ENCODE measurements around the gene LMTK2. TPM values are rescaled to one million over a fixed set of nuclear protein-coding genes. Genes with fewer than 3 reads are reported as not detected.
A peak's percentile ranks its signal among the peaks of the same experiment; 100 is the strongest.
"Not testable (repeated sequence)": the region's sequence is repeated elsewhere in the genome, so short reads cannot be mapped to it uniquely, and the experiment has no call there.

Gene LMTK2
- polyA plus RNA-seq, 10 donors, result 5.8 to 9.1 (median 7.1) TPM

- DNase-seq, result no peak
Observed at GRCh38 chr7:98217623-98218582, 111.2 kb downstream of the LMTK2 start.

GRCh38 chr7:98219382-98219781, 112.7 kb downstream of the LMTK2 start:
- DNase-seq, result not testable (repeated sequence)

DNA sequence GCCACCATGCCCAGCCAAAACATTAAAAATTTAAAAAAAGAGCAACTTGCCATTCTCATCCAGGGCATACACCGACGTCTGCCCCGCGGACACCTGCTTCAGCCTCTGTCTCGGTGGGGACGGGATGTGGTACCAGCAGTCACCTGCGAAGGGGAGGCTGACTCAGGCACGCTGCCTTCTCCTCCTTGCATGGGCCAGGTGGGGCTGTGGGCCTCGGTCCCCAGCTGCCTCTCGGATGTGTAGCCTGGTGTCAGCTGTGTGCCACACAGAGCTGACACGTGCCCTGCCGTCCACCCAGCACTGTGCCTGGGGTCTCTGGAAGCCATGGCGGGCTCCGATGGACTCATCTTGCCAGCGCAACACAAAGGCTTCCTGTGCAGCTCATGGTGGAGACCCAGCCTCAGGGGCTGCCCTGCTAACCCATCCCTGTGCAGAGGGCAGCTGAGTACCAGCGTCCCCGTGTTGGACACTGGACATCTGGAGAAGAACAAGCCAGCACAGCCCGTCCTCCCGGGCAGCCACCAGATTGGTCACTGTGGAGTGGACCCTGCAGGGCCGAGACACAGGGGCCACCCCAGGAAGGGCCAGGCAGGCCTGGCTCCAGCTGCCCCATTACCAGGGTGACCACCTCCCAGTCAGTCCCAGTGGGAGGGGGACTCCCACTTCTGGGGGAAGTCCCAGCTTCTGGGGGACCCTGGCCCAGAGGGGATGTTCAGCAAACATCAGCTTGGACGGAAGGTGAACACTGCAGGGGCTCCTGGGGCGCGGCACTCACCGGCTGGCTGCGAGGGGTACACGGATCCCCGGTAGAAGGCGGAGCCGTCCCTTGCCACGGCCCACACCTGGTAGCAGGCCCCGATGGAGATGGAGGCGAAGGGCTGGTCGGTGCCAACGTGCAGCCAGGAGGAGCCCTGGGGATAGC, 115.2 kb downstream of the LMTK2 start:
- DNase-seq, result no peak

DNA sequence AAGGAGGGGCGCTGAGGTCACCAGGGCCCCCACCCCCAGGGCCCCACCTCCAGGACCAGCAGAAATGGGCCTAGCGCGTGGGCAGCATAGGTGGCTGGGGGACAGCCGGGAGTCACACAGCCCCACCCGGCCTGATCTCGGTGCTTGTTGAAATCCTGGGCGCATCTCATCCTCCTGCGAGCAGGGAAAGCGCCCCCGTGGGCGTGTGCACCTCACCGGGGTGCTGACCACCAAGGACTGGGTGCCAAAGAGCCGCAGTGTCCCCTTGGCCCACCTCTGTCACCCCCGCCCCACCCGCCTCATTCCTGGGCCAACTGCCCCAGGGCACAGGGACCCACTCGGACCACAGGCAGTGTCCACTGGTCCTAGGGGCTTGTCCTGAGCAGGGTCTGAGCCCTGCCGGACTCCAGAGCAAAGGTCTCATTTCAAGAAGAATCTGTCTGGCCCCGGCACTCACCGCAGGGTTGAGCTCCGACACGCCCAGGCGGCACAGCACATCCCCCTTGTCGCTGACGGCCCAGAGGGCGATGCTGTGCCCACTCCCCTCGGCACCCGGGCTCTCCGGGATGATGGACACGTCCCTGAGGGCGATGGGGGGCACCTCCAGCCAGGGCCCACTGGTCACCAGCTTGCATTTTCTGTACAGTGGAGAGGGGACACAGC, 116.0 kb downstream of the LMTK2 start:
- DNase-seq, result no peak

- DNase-seq, result no peak
Observed at GRCh38 chr7:98223351-98223897, 116.8 kb downstream of the LMTK2 start.

DNA sequence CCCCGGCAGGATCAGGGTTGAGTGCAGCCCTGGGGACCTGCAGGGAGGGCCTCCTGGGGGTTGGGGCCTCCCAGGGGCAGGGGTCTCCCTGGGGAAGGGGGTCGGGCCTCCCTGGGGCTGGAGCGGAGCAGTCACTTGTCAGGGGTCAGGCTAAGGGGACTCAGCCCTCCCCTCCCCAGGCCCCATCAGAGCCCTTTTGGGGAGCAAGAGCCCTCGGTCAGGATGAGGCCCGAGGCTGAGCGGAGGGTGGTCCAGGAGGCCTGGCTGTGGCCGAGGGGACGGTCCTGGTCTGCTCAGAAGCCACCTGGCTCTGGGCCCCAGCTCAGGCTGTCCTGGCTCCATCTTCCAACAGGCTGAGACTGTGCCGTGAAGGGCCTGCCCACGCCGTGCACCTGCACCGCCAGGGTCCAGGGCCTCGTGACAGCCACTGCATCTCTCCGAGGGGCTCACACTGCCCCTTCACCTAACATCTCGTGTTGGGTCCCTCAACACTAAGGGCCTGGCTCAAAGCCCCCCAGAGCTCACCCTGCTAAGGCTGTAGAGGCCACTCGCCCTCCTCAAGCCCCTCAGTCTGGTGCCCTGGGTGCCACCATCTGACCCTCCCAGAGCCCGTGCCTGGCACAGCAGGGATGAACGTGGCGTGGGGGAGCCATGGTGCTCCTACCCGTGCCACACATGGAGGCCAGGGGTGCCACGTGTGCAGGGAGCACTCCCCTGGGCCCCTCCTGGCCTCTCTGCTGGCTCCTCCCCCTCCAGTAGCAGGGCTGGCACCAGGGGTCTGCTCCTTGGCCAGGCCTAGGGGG, 117.4 kb downstream of the LMTK2 start:
- DNase-seq, result no peak

GRCh38 chr7:98224701-98225181, 118.1 kb downstream of the LMTK2 start:
- DNase-seq, result no peak

- no peak for DNase-seq
Observed at GRCh38 chr7:98225913-98226614, 119.4 kb downstream of the LMTK2 start.

DNA sequence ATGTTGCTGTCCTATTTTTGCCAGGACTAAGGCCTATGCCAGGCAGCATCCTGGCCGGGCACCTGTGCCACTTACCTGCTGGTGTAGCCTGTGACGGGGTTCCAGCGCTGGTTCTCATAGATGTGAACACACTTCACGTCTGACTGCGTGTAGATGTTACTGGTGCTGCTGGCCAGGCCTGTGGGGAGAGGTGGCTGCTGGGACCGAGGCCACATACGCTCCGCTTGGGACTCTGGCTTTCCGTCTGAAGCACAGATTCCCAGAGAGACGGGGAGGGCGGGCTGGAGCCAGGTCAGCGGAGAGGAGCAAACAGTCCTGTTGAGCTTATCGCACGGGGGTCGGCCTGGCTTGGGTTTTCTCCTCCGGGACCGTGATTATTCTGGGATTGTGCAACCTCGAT, 121.3 kb downstream of the LMTK2 start:
- no peak for DNase-seq

DNA sequence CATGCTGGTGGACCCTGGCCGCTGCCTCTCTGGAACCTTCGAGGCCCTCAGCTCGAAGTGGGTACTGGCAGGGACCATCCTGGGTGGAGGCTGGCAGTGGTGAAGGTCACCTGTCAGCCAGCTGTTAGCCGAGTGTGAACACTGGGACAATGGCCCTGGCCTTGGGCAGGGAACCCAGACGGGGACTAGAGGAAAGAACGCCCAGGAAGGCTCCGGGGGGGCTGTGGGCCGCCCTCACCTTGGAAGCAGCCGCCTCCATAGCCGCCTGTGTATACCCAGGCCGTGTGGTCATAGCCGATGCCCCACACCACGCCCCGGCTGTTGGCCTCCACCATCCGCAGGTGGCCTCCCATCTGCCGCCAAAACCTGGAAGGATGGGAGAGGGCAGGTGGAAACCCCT, 122.1 kb downstream of the LMTK2 start:
- DNase-seq, result no peak

- DNase-seq, result peak in 2 of 3 donors; percentile 31 to 36
Observed at GRCh38 chr7:98229441-98229840, 122.8 kb downstream of the LMTK2 start.

DNA sequence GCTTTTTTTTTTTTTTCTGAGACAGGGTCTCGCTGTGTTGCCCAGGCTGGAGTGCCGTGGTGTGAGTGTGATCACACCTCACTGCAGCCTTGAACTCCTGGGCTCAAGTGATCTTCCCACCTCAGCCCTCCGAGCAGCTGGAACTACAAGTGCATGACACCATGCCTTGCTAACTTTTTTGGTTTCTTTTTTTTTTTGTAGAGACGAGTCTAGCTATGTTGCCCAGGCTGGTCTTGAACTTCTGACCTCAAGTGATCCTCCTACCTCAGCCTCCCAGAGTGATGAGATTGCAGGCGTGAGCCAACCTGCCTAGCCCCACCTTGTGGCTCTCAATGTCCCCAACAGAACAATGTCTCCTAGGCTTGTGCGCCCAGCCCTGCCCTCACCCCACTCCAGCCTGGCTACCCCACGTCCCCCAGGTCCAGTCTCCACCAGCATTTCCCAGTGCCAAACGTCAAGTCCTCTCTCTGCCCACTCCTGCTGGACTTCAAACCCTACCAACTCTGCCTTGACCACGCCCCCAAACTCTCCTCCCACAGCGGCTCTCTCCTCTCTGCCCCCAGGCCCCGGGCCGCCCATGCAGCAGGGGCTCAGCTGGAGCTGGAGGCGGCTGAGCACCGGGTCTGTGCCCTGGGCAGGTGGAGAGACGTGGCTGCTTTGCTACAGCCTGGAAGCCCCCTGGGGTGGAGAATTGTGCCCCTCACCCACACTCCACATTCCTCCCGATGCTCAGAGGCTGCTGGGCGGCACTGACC, 123.5 kb downstream of the LMTK2 start:
- no peak for DNase-seq

- no peak for DNase-seq
Observed at GRCh38 chr7:98230746-98231471, 124.2 kb downstream of the LMTK2 start.

DNA sequence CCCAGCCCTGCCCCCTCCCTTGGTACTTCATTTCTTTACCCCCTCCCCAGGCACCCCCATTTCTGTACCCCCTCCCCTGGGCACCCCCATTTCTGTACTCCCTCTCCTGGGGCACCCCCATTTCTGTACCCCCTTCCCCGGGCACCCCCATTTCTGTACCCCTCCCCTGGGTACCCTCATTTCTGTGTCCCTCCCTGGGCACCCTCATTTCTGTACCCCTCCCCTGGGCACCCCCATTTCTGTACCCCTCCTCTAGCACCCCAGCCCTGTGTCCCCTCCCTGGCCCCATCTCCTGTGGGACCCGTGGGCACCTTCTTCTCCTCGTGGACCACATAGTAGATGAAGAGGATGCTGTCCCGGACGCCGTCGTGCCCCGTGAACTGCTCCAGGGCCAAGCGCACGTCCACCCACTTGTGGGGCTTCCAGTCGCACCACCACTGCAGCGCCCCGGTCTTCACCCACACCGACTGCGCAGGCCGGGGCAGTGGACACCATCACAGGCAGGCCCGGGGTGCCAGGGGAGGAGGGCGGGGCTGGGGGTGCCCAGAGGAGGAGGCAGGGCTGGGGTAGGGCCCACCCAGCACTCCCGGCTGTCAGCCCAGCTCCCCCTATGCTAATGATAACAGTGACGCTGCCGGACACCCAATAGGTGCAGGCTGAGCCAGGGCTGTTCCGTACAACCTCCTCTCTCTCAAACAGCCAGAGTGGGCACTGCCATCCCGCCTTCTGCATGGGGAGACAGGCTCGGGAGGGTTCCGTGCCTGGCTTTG, 125.0 kb downstream of the LMTK2 start:
- no peak for DNase-seq

DNA sequence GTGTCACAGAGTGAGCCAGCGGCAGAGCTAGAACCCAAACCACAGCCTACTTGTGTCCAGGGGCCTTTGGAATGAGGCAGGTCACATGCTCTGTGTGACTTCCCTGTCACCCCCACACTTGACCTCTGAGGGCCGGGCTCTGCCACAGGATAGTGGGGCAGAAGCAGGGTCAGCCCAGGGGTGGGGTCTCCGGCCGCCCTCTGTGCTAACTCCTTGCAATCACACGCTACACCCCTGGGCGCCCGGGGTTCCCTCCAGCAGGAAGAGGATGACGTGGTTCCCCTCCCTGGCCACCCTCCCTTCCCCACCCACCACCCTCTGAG, 125.6 kb downstream of the LMTK2 start:
- no peak for DNase-seq

DNA sequence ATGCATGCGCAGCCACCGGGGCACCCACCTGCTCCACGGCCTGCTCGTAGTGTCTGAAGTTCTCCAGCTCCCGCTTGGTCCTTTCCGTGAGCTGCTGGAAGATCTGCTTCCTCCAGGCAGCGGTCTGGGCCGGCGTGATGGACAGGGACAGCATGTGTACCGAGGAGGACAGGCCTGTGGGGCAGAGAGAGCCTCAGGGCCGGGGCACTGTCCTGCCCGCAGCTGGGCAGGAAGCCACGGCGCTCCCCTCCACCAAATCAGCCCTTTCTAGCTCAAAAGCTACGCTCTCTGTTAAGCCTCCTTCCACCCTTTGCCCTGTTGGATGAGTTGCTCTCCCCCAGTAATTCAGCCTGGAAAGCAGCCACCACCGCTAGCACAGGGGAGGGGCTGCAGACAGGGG, 126.1 kb downstream of the LMTK2 start:
- no peak for DNase-seq

- DNase-seq, result no peak
Observed at GRCh38 chr7:98233219-98234070, 126.8 kb downstream of the LMTK2 start.

All from muscle of back (tissue), 11 donors.